NCI-H1105 (cell line): ENCODE measurements around the gene ATG3.
"Not testable (repeated sequence)": the region's sequence is repeated elsewhere in the genome, so short reads cannot be mapped to it uniquely, and the experiment has no call there.

ENCODE experiments used
- DNase-seq: peaks from one replicate; lab custom pipeline; 2025; lab: John Stamatoyannopoulos, UW

The ATG3 gene

GRCh38 chr3:112561734-112562529, at the start of gene ATG3, which contains the start of gene SLC35A5:
Gene ATG3, minus strand, starts transcription at chr3:112561962. Its CDS starts 434 bp downstream, at chr3:112561528.
Gene SLC35A5, plus strand, starts transcription at chr3:112562045. Its CDS starts 1,359 bp downstream, at chr3:112563404.
- DNase-seq, result peak; percentile 92

DNA sequence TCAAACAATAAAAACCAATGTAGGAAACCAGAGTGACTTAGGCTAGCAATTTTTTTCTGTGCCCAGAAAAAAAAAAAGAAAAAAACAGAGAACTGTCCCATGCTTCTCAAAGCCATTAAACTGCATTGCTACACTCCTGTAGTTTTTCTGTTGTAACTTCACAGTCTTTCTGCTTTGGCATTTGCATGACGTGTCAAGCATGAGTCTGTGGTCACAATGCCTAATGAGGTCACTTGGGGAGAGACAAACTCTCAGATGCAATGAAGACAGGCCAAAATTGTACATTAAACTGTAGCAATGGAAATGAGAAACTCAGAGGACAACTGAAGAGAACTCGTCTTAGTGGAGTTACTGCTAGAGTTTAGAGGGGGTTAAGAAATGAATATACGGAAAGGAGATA, 48.4 kb upstream of the ATG3 start:
- no peak for DNase-seq

- DNase-seq, result no peak
These were observed 46.1 kb upstream of the ATG3 start for GRCh38 chr3:112607863-112608262.

- no peak for DNase-seq
These were observed 44.3 kb upstream of the ATG3 start for GRCh38 chr3:112606098-112606497.

GRCh38 chr3:112605285-112605684, 43.5 kb upstream of the ATG3 start:
- no peak for DNase-seq

GRCh38 chr3:112604536-112604935, 42.8 kb upstream of the ATG3 start:
- DNase-seq, result no peak

DNA sequence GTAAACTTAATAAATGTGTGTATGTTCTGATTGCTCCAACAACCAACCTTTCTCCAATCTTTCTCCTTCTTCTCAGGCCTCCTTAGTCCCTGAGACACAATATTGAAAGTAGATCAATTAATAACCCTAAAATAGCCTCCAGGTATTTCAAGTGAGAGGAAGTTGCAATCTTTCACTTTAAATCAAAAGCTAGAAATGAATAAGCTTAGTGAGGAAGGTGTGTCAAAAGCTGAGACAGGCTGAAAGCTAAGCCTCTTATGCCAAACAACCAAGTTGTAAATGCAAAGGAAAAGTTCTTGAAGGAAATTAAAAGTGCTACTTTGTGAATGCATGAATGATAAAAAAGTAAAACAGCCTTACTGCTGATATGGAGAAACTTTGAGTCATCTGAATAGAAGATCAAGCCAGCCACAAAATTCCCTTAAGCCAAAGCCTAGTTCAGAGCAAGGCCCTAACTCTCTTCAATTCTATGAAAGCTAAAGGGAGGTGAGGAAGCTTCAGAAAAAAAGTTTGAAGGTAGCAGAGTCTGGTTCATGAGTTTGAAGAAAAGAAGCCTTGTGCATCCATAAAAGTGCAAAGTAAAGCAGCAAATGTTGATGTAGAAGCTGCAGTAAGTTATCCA, 40.6 kb upstream of the ATG3 start:
- no peak for DNase-seq

GRCh38 chr3:112598731-112599130, 37.0 kb upstream of the ATG3 start:
- DNase-seq, result no peak

DNA sequence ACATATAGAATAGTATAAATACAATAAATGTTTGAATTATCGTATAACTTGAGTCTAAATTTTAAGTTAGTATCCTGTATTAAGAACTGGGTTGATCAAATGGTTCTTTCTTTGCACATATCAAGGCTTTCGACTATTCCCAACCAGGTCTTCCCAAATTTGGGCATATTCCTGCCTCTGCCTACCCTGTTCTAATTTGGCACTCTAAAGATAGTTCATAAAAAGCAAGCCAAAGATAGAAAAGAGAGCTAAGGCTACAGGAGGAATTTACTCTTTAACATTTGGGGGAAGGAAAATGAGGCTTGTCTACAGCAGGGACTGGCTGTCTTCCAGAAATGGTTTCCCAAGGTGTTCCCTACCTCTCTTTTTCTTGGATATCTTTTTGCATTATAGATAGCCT, 36.2 kb upstream of the ATG3 start:
- DNase-seq, result no peak

DNA sequence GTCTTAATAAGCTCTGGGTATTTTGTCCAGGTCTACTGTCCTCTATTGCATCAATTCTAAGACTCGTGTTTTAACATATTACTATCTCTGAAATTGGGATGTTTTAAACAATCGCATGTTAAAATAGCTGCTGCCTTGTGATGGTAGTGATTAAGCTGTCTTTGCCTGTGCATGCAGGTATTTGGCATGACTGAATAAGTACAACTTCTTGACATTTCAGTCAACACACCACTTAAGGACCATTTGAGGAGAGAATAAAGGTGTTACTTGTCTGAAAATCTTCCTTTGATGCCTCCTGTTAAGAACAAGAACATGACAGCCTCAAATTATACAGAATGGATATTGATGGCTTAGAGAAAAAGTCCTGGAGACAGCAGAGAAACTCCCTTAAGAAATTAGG, 33.1 kb upstream of the ATG3 start:
- no peak for DNase-seq

DNA sequence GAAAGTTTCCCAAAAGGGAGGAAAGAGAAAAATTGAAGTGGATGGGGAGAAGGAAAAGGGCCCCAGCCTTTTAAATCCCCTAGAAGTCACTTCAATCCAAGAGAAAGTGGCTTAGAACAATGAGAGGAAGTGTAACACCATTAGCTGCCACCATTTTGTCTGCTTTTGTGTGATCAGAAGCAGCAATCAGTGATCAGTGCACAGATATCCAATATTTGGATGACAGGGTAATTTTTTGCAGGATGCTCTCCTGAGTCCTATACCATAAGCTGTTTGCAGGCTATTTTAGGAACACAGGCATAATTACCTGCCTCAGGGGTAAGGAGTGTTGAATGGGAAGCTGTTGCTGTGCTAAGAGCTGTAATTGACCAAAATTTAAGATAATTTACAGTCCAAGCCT, 31.5 kb upstream of the ATG3 start:
- DNase-seq, result no peak

GRCh38 chr3:112587336-112587735, 25.6 kb upstream of the ATG3 start:
- no peak for DNase-seq

GRCh38 chr3:112585782-112586181, 24.0 kb upstream of the ATG3 start:
- no peak for DNase-seq

GRCh38 chr3:112583105-112583504, 21.3 kb upstream of the ATG3 start:
- no peak for DNase-seq

DNA sequence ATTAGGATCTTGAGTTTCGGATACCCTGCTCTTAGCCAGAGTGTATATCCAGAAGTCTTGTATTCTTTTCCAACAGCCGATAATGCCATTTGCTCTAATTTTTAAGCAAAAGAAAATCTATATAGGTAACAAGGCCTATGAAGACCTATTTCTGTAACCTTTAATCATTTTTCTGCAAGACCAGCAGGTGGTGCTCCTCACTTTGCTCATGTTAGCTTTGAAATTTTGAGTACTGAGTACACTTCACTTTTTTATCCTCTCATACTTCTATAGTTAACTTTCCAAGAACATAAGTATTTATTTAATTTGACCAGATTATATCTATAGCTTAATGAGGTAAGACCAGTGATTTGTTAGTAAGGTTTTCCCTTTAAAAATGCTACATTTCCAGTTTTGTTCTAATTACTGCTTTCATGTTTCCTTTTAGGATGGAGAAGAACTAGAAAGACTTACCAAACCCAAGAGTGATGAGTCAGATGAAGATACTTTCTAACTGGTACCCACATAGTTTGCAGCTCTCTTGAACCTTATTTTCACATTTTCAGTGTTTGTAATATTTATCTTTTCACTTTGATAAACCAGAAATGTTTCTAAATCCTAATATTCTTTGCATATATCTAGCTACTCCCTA, 20.6 kb upstream of the ATG3 start:
- DNase-seq, result peak; percentile 24

GRCh38 chr3:112579697-112580096, 17.9 kb upstream of the ATG3 start:
- DNase-seq, result no peak

- DNase-seq, result no peak
These were observed 17.5 kb upstream of the ATG3 start for GRCh38 chr3:112579232-112579631.

DNA sequence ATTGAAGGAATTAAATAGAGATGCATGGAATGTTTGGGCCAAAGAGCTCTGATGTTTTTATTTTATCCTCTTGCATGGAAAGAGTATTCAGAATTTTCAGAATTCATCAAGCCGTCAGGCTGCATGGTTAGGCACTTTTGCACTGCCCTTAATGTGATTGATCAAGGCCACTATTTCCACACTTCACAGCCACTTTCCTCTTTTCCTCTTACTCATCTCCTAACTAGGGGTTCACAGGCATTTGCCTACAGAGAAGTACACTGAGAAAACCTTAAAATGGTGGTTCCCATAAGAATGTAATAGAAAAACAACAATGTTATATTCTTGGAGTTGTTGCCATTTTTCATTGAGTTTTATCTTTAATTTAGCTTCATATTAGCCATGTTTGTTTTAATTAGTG, 10.9 kb upstream of the ATG3 start:
- no peak for DNase-seq

GRCh38 chr3:112569265-112569664, 7.5 kb upstream of the ATG3 start:
- no peak for DNase-seq

DNA sequence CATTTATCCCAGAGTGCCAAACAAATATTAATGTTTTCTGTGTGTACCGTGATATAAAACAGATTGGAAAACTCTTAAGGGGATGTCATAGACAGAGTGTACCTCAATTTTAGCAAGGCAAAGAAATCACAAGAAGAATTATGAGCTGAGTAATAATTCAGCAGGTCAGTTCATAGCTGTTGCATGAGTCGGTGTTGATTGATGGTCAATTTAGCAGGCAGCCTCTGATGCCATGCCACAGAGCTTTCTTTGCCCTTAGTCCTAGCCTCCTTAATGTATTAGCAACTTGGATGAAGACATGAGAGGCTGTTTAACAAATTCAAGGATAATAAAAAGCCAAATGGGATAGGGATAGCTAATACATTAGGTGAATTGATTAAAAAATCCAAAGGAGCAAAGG, 6.9 kb upstream of the ATG3 start:
- no peak for DNase-seq

DNA sequence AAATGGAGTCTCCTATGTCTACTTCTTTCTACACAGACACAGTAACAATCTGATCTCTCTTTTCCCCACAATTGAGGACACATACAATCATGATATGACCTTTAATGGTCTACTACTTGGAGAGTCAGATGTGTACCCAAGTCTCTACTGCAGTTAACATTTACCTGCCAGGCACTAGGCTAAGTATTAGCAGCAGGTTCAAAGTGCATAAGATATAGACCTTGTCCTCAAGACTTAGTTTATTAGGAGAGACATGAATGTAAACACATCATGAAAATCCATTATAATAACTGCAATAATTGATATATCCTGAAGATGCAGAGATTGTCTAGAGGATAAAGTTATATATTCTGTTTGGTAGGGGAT, 3.2 kb upstream of the ATG3 start:
- DNase-seq, result no peak

DNA sequence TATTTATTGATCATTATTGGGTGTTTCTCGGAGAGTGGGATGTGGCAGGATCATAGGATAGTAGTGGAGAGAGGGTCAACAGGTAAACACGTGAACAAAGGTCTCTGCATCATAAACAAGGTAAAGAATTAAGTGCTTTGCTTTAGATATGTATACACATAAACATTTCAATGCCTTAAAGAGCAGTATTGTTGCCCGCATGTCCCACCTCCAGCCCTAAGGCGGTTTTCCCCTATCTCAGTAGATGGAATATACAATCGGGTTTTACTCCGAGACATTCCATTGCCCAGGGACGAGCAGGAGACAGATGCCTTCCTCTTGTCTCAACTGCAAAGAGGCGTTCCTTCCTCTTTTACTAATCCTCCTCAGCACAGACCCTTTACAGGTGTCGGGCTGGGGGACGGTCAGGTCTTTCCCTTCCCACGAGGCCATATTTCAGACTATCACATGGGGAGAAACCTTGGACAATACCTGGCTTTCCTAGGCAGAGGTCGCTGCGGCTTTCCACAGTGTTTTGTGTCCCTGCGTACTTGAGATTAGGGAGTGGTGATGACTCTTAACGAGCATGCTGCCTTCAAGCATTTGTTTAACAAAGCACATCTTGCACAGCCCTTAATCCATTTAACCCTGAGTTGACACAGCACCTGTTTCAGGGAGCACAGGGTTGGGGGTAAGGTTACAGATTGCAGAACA, 2.6 kb upstream of the ATG3 start:
- DNase-seq, result not testable (repeated sequence)

GRCh38 chr3:112561484-112561733, 353 bp downstream of the ATG3 start:
- DNase-seq, result peak; percentile 70
